GM18951 (cell line): ENCODE measurements around the gene CXCR5.

ENCODE experiments used
- POLR2A ChIP-seq: IDR thresholded peaks from 4 replicates; pipeline ENCODE4 v1.6.1; 2011; ENCODE audit warnings: mild to moderate bottlenecking; ENCODE audit not compliant: insufficient read length, insufficient read depth; ENCODE audit errors: extremely low read depth
- in situ Hi-C: fragments of 300-500 bp; cut with MboI; formaldehyde crosslinking; loops from one replicate; pipeline ENCODE4 v1.12.0; 2022; ENCODE audit warnings: low sequenced_read_pairs, mixed read lengths, inconsistent platforms; ENCODE audit not compliant: unreplicated experiment

The CXCR5 gene

DNA sequence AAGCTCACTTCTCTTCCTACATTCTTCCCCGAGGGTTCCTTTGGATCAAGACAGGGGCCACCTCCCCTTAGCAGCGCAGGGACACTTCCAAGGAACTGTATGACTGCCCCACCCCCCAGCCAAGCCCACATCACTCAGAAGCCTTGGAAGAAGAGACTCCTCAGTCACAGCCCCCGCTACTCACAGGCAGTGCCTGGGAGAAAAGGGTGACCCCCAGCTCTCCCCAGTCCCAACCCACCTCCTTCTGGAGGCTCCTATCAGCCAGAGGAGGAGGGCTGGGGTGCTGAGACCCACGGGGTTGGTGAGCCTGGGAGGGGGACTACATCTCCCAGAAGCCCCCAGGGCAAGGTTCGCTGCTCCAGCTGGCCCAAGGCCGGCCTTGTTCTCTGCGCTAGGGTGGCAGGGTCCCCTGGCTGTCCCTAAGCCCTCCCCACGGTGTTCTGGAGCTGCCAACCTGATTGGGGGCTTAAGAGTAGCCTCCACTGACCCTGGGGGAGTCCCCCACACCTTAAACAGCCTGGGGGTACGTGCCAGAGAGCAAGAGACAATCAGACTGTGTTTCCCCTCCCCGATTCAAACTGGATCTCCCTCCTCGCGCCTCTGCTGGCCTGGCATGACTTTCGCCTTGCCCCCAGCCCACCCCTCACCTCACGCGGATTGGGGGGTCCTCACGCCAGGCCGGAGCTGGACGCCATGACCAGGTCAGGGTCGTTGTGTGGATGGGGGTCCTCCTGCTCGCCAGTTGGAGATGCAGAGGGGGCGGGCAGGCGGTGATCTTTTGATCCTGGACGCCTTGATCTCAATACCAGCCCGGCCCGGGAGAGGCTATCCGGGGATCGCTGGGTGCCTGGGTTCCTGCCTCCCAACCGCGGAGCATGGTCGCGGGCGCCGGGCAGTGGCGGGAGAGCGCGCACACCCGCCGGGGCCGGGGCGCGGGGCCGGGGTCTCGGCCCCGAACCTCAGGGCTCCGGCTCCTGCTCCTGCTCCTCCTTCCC lies 41.2 kb downstream of the CXCR5 start:
- in situ Hi-C loops = loop anchor here (25.0 kb wide), 1 partner anchor 238 kb away; the partner anchor contains the start of gene TREH

DNA sequence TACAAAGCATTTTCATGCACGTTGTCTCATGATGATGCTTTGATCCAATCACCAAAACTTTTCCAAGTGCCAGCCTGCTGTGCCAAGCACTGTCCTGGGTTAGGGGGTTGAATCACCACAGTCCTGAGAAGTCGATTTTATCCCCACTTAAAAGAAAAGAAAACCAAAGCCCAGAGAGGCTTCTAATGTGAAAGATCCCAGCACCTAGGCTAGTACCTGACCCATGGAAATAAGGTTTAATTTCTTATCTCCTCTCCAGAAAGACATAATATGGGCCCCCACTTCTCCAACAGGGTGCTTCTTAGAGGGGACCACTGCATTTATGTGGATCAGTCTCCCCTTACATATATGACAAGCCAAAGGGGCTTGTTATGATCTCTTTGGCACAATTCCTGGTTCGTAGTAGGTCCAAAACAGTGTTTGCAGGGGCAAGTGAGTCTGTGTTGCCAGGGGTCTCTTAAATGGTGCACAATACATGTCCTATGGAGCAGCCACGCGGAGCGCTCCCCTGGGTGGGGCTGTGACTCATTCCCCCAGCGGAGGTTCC lies 43.9 kb downstream of the CXCR5 start:
- in situ Hi-C loops = loop anchor here (25.0 kb wide), 1 partner anchor 240 kb away; the partner anchor contains the start of gene TREH
- no peak for TF ChIP-seq POLR2A

More for the DNA sequence above, 41.2 kb downstream of the CXCR5 start:
- no peak for TF ChIP-seq POLR2A

DNA sequence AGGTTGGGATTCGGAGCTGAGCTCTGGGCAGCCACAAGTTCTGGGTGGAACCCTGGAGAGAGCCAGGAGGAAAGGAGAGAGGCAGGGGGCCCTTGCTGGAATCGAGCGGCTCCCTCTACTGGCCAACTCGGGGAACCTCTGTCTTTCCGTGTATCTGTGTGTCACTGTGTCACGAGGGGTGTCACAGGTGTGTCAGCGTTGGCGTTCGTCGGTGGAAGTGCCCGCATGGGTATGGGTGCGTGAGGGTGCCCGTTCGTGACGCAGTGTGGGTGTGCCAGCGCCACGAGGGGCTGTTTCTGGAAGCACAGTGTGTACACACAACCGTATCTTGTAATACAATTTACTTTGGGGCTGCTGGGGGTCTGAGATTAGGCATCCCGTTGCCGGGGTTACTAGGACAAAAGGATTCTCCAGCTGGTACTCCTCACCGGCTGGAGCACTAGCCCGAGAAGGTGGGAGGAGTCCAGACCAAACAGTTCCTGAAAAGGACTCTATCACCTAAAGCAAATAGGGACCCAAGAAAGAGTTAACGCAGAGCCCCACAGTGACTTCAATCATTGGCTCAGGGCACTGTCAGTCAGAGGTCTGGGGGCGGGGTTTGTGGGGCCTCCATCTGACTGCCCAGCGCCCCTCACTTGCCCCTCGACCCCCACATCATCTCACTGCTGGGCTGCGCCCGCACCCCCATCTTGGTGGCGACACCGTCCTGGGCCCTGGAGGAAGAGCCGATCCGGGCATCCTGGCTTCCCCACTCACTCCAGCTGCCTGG lies 44.6 kb downstream of the CXCR5 start:
- in situ Hi-C loops = loop anchor here (25.0 kb wide), 1 partner anchor 241 kb away; the partner anchor contains the start of gene TREH
- TF ChIP-seq POLR2A = no peak

DNA sequence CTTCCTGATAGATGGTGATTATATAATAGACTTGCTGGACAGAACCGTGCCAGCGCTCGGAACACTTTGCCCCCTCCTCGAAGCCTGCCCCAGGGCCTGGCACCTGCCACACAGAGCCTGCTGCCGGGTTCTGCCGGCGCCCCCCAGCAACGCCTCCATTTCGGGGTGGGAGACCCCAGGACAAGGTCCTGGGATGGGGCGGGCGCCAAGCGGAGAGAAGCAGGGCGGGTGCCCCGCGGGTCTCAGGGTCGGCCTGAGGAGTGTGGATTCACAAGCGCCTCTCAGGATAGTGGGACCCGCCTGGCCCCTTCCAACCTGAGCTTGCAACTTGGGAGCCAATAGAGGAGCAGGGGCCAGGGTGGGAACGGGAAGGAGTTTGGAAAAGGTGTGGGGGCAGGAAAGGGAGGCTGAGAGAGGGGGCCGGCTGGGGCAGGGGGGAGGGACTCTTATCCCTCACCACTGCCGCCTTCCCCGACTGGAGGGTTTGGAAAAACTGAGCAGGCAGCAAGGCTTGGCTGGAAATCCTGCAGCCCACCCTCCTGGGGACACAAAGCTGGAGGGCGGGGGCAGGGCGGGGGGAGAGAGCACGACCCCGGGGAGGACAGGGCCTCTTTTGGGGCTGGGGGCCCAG lies 45.3 kb downstream of the CXCR5 start:
- TF ChIP-seq POLR2A = no peak
- in situ Hi-C loops = loop anchor here (25.0 kb wide), 1 partner anchor 242 kb away; the partner anchor contains the start of gene TREH

DNA sequence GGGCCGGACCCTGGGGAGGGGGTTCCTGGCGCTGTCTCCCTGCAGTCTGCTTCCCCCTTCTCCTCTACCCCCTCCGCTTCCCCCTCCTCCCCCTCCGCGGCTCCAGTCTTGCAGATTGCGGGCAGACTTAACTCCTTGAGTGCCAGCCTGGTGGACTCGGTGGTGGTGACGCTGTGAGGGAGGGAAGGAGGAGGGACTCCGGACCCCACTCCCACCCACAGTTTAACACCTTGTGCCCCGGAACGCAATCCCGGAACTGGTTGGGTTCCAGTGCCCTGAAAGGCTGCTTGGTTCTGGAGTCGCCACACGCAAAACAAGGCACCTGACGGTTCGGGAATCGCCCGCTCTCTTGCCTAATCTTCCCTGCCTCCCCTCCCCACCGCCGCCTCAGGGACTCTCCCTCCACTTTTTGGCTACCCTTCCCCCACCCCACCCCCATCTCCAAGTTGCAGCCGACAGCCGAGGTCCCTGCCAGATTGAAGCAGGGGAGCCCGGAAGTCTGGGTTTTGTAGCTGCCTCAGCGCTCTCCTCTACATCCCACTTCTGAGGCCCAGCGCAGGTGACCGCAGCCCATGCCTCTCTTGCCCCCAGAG lies 45.9 kb downstream of the CXCR5 start:
- no peak for TF ChIP-seq POLR2A
- in situ Hi-C loops = loop anchor here (25.0 kb wide), 1 partner anchor 242 kb away; the partner anchor contains the start of gene TREH

DNA sequence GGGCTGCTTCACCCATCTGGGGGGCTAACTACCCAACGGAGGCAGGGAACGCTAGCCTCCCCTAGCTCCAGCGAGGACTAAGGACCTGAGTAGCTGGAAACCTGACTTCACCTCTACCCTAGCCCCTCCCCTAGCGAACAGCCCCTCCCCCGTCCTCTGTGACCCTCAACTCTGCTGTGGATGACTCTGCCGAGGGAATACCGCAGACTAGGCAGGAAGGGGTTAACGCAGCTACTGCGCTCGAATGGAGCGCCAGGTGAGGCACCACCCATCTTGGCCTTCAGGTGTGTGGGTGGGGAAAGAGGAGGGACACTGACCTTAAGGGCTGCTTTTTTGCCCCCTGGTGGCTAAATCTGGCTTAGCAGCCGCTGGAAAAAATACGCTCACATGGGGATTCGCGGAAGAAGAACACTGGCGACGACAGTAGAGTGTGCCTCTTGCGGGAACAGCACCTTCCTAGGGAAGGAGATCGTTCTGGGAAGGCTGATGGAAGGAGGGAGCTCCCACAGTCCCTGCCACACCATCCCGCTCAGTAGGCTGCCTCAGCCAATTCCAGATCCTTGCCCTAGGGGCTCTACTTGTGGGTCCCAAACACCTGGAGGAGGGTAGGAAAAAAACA lies 46.5 kb downstream of the CXCR5 start:
- in situ Hi-C loops = loop anchor here (25.0 kb wide), 1 partner anchor 243 kb away; the partner anchor contains the start of gene TREH

GRCh38 chr11:118931571-118931970 lies 47.9 kb downstream of the CXCR5 start:
- in situ Hi-C loops = loop anchor here (25.0 kb wide), 1 partner anchor 244 kb away; the partner anchor contains the start of gene TREH
- no peak for TF ChIP-seq POLR2A

More for the DNA sequence above, 46.5 kb downstream of the CXCR5 start:
- peak; percentile 25 for TF ChIP-seq POLR2A

DNA sequence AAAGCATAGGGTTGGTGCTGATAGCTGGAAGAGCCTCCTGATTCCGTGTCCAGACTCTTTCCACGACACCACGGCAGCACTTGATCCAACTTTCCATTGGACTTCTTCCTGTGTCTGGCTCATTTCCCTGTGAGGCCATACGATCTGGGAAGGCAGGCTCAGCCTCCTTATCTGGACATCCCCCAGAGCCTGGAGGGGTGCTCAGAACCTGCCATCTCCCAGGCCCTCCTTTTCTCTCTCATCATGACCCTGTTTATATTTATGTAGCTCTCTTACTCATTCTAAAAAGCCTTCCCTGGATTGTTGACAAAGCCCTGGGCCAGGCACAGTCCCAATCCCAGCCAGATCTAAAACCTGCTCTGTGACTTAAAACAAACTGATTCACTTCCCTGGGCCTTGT lies 49.8 kb downstream of the CXCR5 start:
- in situ Hi-C loops = loop anchor here (25.0 kb wide), 1 partner anchor 246 kb away; the partner anchor contains the start of gene TREH
- TF ChIP-seq POLR2A = no peak

- in situ Hi-C loops = loop anchor here (25.0 kb wide), 1 partner anchor 248 kb away; the partner anchor contains the start of gene TREH
- no peak for TF ChIP-seq POLR2A
These were observed 51.7 kb downstream of the CXCR5 start for GRCh38 chr11:118935376-118935775.

DNA sequence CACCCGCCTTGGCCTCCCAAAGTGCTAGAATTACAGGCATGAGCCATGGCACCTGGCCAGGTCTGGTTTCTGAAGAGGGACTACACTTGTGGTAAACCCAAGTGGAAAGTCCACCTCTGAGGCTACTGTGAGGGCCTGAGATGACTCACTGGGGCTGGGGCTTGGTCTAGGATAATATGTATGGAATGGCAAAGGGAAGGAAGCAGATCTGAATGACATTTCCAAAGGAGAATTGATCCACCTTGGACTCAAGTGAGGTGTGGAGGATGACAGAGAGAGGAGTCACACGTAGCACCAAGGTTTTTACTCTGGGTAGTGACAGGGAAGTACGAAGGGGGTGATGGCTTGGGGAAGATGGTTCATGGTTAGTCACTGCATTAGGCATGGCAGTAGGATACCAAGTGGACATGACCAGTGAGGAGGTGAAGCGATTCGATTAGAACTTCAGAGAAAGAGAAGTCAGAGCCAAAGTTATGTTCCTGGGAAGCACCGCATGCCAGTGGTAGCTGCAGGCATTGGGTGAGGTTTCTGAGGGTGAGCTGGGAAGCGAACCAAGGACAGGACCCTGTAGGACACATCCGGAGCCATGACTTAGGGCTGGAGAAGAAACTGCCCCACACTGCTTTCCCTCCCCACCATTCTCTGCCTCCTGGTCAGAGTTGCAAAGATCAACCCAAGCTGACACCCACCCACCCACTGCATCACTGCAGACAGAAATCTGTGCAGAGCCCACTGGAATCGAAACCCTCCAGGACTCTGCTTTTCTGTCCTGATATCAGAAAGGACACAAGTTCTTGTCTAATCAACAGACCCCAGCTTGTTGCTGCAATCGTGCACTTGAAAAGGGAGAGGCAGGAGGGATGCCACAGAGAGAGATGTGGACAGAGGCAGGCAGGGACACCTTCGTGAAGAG lies 55.1 kb downstream of the CXCR5 start:
- in situ Hi-C loops = loop anchor here (25.0 kb wide), 1 partner anchor 251 kb away; the partner anchor contains the start of gene TREH
- TF ChIP-seq POLR2A = no peak
